GM21526 (cell line): ENCODE data around the gene SLCO4A1.
A peak's percentile ranks its signal among the peaks of the same experiment; 100 is the strongest.

ENCODE experiments used
- ATAC-seq: cut with Tn5 transposase; IDR thresholded peaks from one replicate; pipeline ENCODE4 v1.9.1; 2021; ENCODE audit warnings: moderate library complexity; ENCODE audit not compliant: unreplicated experiment, low FRiP score

Gene SLCO4A1

GRCh38 chr20:62642051-62642665 lies at the start of gene SLCO4A1:
SLCO4A1 (plus strand) TSS chr20:62642503; CDS start chr20:62656455, 13,952 bp downstream.
- peak; percentile 47 for ATAC-seq

GRCh38 chr20:62592506-62593177 lies 49.7 kb upstream of the SLCO4A1 start:
- no peak for ATAC-seq

- ATAC-seq, result no peak
Observed at GRCh38 chr20:62593616-62594015, 48.7 kb upstream of the SLCO4A1 start.

- no peak for ATAC-seq
Observed at GRCh38 chr20:62595069-62595468, 47.2 kb upstream of the SLCO4A1 start.

GRCh38 chr20:62595491-62595890 lies 46.8 kb upstream of the SLCO4A1 start:
- no peak for ATAC-seq

GRCh38 chr20:62596486-62596885 lies 45.8 kb upstream of the SLCO4A1 start:
- no peak for ATAC-seq

GRCh38 chr20:62596921-62597320 lies 45.4 kb upstream of the SLCO4A1 start:
- no peak for ATAC-seq

GRCh38 chr20:62597416-62598115 lies 44.7 kb upstream of the SLCO4A1 start:
- ATAC-seq, result no peak

- no peak for ATAC-seq
Observed at GRCh38 chr20:62598761-62599194, 43.5 kb upstream of the SLCO4A1 start.

- no peak for ATAC-seq
Observed at GRCh38 chr20:62599216-62600110, 42.8 kb upstream of the SLCO4A1 start.

GRCh38 chr20:62601172-62601571 lies 41.1 kb upstream of the SLCO4A1 start:
- no peak for ATAC-seq

- ATAC-seq, result no peak
Observed at GRCh38 chr20:62601714-62602113, 40.6 kb upstream of the SLCO4A1 start.

GRCh38 chr20:62602550-62602949 lies 39.8 kb upstream of the SLCO4A1 start:
- ATAC-seq, result no peak

GRCh38 chr20:62603021-62603906 lies 39.0 kb upstream of the SLCO4A1 start:
- ATAC-seq, result no peak

GRCh38 chr20:62603907-62604785 lies 38.2 kb upstream of the SLCO4A1 start:
- no peak for ATAC-seq

GRCh38 chr20:62604796-62605195 lies 37.5 kb upstream of the SLCO4A1 start:
- no peak for ATAC-seq

GRCh38 chr20:62605236-62605943 lies 36.9 kb upstream of the SLCO4A1 start:
- ATAC-seq, result no peak

GRCh38 chr20:62606016-62606415 lies 36.3 kb upstream of the SLCO4A1 start:
- no peak for ATAC-seq
